ENCODE results near the gene USP12. TPM values are rescaled to one million over a fixed set of nuclear protein-coding genes. Genes with fewer than 3 reads are reported as not detected.

The USP12 gene
- total RNA-seq, 1 donor from 2014 or later: 32.6 TPM

GRCh38 chr13:27038323-27038722 lies 133.3 kb downstream of the USP12 start:
- peaks cover 5% of the 10 kb centered on the region for H3K36me3 Mint-ChIP-seq (ENCODE audit: unreplicated experiment)
- H3K4me1 Mint-ChIP-seq (ENCODE audit: unreplicated experiment): peaks cover 77% of the 10 kb centered on the region
- peak overlapping the region; percentile 74 for H3K27ac Mint-ChIP-seq (ENCODE audit: unreplicated experiment)

GRCh38 chr13:27037571-27037970 lies 134.0 kb downstream of the USP12 start:
- peak overlapping the region; percentile 74 for H3K27ac Mint-ChIP-seq (ENCODE audit: unreplicated experiment)
- TF ChIP-seq CTCF (IDR thresholded peaks at IDR 0.05): no peak
- no peaks in the 10 kb centered on the region for H3K9me3 Mint-ChIP-seq (ENCODE audit: unreplicated experiment)
- peaks cover 5% of the 10 kb centered on the region for H3K36me3 Mint-ChIP-seq (ENCODE audit: unreplicated experiment)
- no peaks in the 10 kb centered on the region for H3K27me3 Mint-ChIP-seq (ENCODE audit: unreplicated experiment)
- H3K4me1 Mint-ChIP-seq (ENCODE audit: unreplicated experiment): peaks cover 70% of the 10 kb centered on the region
- no peak overlapping the region for H3K4me3 Mint-ChIP-seq (ENCODE audit: unreplicated experiment)
- no peak for DNase-seq (ENCODE audit: extremely low spot score, unreplicated experiment)

More at GRCh38 chr13:27038323-27038722, 133.3 kb downstream of the USP12 start:
- no peak for TF ChIP-seq CTCF (IDR thresholded peaks at IDR 0.05)
- Mint-ChIP-seq H3K4me3 (ENCODE audit: unreplicated experiment) (no peak overlapping the region), H3K27me3 (ENCODE audit: unreplicated experiment) (no peaks in the 10 kb centered on the region), H3K9me3 (ENCODE audit: unreplicated experiment) (no peaks in the 10 kb centered on the region)
- DNase-seq (ENCODE audit: extremely low spot score, unreplicated experiment): no peak

DNA sequence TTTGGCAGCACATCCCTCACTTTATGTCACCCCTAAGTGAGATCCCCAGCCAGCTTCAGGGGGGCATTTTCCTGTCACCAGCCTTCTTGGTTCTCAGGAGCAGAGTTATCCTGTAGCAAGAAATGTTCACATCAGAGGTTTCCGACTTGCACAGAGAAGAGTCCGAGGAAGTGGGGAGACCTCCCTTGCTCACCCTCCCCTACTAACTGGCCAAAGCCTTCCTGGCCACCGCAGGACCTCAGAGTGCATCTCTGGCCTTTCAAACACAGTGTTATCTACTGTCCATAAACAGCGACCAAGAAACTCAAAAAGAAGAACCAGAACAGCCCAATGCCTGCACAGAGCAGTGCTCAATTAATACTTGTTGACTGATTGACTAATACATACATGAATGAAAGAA lies 134.4 kb downstream of the USP12 start:
- TF ChIP-seq CTCF (IDR thresholded peaks at IDR 0.05): no peak
- no peaks in the 10 kb centered on the region for H3K27me3 Mint-ChIP-seq (ENCODE audit: unreplicated experiment)

DNA sequence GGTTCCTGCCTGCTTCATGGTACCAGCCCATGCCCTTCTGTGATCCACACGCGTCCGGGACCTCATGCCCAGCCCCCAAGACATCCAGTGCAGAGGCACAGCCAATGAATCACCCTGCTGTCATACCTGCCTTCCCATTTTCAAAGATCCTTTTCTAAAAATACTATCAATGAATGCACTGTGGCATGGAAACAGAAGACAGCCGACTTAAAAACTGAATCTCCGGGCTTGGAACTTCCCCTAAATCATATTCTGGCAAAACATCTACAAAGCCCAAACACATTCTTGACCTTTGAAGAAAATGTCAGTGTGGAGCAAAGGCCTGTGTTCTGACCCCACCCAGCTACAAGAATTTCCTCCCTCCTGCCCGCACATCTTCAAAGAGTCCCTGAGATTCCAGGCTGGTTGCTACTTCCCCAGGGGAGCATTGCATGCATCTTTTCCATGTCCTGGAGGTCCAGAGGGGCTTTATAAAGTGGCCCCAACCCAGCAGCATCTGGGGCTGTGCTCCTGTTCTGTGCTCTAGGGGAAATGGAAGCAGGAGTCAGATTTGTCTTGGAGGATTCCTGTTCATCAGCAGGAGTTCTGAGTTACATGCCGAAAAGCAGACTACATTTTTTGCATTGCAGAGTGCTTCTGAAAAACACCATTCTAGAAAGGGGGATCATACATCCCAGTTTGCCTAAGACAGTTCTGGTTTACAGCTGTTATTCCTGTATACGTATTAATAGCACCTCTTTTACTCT lies 135.2 kb downstream of the USP12 start:
- Mint-ChIP-seq H3K9me3 (ENCODE audit: unreplicated experiment) (peaks cover 1% of the 10 kb centered on the region), H3K27ac (ENCODE audit: unreplicated experiment) (peak overlapping the region; percentile 74), H3K4me3 (ENCODE audit: unreplicated experiment) (peak overlapping the region; percentile 21), H3K27me3 (ENCODE audit: unreplicated experiment) (no peaks in the 10 kb centered on the region), H3K36me3 (ENCODE audit: unreplicated experiment) (peaks cover 6% of the 10 kb centered on the region), H3K4me1 (ENCODE audit: unreplicated experiment) (peaks cover 64% of the 10 kb centered on the region)
- TF ChIP-seq CTCF (IDR thresholded peaks at IDR 0.05): no peak
- DNase-seq (ENCODE audit: extremely low spot score, unreplicated experiment): peak; percentile 82

More for the DNA sequence above, 134.4 kb downstream of the USP12 start:
- Mint-ChIP-seq H3K4me1 (ENCODE audit: unreplicated experiment) (peaks cover 67% of the 10 kb centered on the region), H3K36me3 (ENCODE audit: unreplicated experiment) (peaks cover 5% of the 10 kb centered on the region), H3K9me3 (ENCODE audit: unreplicated experiment) (no peaks in the 10 kb centered on the region), H3K27ac (ENCODE audit: unreplicated experiment) (peak overlapping the region; percentile 74), H3K4me3 (ENCODE audit: unreplicated experiment) (no peak overlapping the region)
- peak; percentile 48 for DNase-seq (ENCODE audit: extremely low spot score, unreplicated experiment)

- Mint-ChIP-seq H3K9me3 (ENCODE audit: unreplicated experiment) (peaks cover 4% of the 10 kb centered on the region), H3K36me3 (ENCODE audit: unreplicated experiment) (peaks cover 7% of the 10 kb centered on the region), H3K4me3 (ENCODE audit: unreplicated experiment) (no peak overlapping the region), H3K27ac (ENCODE audit: unreplicated experiment) (peak overlapping the region; percentile 74), H3K27me3 (ENCODE audit: unreplicated experiment) (no peaks in the 10 kb centered on the region), H3K4me1 (ENCODE audit: unreplicated experiment) (peaks cover 59% of the 10 kb centered on the region)
- peak; percentile 68 for DNase-seq (ENCODE audit: extremely low spot score, unreplicated experiment)
- TF ChIP-seq CTCF (IDR thresholded peaks at IDR 0.05): no peak
Measured at GRCh38 chr13:27035892-27036235, 135.7 kb downstream of the USP12 start.
